GM19455 (cell line): ENCODE data around the gene PDE4D.

Experiments
- ATAC-seq: cut with Tn5 transposase; IDR thresholded peaks from one replicate; pipeline ENCODE4 v1.9.1; 2021; ENCODE audit not compliant: unreplicated experiment

The PDE4D gene

GRCh38 chr5:59840200-59840601, 53.3 kb downstream of the PDE4D start:
- no peak for ATAC-seq

- no peak for ATAC-seq
Observed at GRCh38 chr5:59838989-59839388, 54.5 kb downstream of the PDE4D start.

- ATAC-seq, result no peak
Observed at GRCh38 chr5:59838067-59838466, 55.5 kb downstream of the PDE4D start.

- ATAC-seq, result no peak
Observed at GRCh38 chr5:59837071-59837470, 56.5 kb downstream of the PDE4D start.

- ATAC-seq, result no peak
Observed at GRCh38 chr5:59835800-59836199, 57.7 kb downstream of the PDE4D start.

GRCh38 chr5:59833448-59833847, 60.1 kb downstream of the PDE4D start:
- no peak for ATAC-seq

GRCh38 chr5:59832577-59833301, 60.8 kb downstream of the PDE4D start:
- no peak for ATAC-seq

GRCh38 chr5:59831326-59832010, 62.1 kb downstream of the PDE4D start:
- no peak for ATAC-seq

- ATAC-seq, result no peak
Observed at GRCh38 chr5:59830536-59831200, 62.9 kb downstream of the PDE4D start.

GRCh38 chr5:59829922-59830321, 63.6 kb downstream of the PDE4D start:
- no peak for ATAC-seq

GRCh38 chr5:59829386-59829785, 64.1 kb downstream of the PDE4D start:
- no peak for ATAC-seq

- no peak for ATAC-seq
Observed at GRCh38 chr5:59828623-59829022, 64.9 kb downstream of the PDE4D start.

- ATAC-seq, result no peak
Observed at GRCh38 chr5:59826996-59827395, 66.5 kb downstream of the PDE4D start.

- no peak for ATAC-seq
Observed at GRCh38 chr5:59823420-59823819, 70.1 kb downstream of the PDE4D start.

GRCh38 chr5:59819806-59820205, 73.7 kb downstream of the PDE4D start:
- no peak for ATAC-seq

GRCh38 chr5:59817536-59817935, 76.0 kb downstream of the PDE4D start:
- ATAC-seq, result no peak

- no peak for ATAC-seq
Observed at GRCh38 chr5:59816654-59817300, 76.7 kb downstream of the PDE4D start.

- ATAC-seq, result no peak
Observed at GRCh38 chr5:59814537-59814872, 79.0 kb downstream of the PDE4D start.

- ATAC-seq, result no peak
Observed at GRCh38 chr5:59813761-59814536, 79.6 kb downstream of the PDE4D start.

- ATAC-seq, result peak; percentile 57
Observed at GRCh38 chr5:59810041-59810440, 83.5 kb downstream of the PDE4D start.

- no peak for ATAC-seq
Observed at GRCh38 chr5:59807806-59808205, 85.7 kb downstream of the PDE4D start.
